SKM-1 (cell line): ENCODE measurements around the gene EXOC4.

Source experiments
- DNase-seq: peaks from one replicate; lab custom pipeline; 2025; ENCODE audit not compliant: unreplicated experiment; lab: John Stamatoyannopoulos, UW

EXOC4 gene

GRCh38 chr7:134088199-134088598 is 835.3 kb downstream of the EXOC4 start:
- DNase-seq: no peak

GRCh38 chr7:134089446-134089845 is 836.6 kb downstream of the EXOC4 start:
- DNase-seq: no peak

GRCh38 chr7:134098072-134098471 is 845.2 kb downstream of the EXOC4 start:
- DNase-seq: no peak

GRCh38 chr7:134101716-134102115 is 848.8 kb downstream of the EXOC4 start:
- no peak for DNase-seq

GRCh38 chr7:134104166-134104565 is 851.3 kb downstream of the EXOC4 start:
- no peak for DNase-seq

GRCh38 chr7:134105841-134106240 is 853.0 kb downstream of the EXOC4 start:
- DNase-seq: no peak

- DNase-seq: no peak
Measured at GRCh38 chr7:134108802-134109201, 855.9 kb downstream of the EXOC4 start.

- DNase-seq: no peak
Measured at GRCh38 chr7:134113655-134114054, 860.8 kb downstream of the EXOC4 start.

GRCh38 chr7:134114992-134115391 is 862.1 kb downstream of the EXOC4 start:
- DNase-seq: no peak
